Measurements from ENCODE around the gene PRKAG2.

PRKAG2 gene

DNA sequence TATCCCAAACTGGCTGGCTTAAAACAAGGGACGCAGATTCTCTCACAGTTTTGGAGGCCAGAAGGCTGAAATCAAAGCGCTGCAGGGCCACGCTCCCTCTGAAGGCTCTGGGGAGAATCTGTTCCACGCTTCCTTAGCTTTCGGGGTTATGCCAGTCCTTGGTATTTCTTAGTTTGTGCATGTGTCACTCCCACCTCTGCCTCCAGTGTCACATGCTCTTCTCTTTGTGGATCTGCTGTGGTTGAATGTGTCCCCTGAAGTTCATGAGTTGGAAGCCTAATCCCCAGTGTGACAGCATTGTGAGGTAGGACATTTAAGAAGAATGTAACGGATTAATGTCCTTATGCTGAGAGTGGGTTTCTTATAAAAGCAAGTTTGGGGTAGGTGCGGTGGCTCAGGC lies 327.8 kb downstream of the PRKAG2 start:
- H3K4me3 ChIP-seq (replicated peaks; ENCODE audit: low read depth, low read length): no peak overlapping the region
- H3K27me3 ChIP-seq (replicated peaks; ENCODE audit: control insufficient read depth, insufficient read depth, low read length): no peaks in the 10 kb centered on the region
- TF ChIP-seq, protein P1, sequence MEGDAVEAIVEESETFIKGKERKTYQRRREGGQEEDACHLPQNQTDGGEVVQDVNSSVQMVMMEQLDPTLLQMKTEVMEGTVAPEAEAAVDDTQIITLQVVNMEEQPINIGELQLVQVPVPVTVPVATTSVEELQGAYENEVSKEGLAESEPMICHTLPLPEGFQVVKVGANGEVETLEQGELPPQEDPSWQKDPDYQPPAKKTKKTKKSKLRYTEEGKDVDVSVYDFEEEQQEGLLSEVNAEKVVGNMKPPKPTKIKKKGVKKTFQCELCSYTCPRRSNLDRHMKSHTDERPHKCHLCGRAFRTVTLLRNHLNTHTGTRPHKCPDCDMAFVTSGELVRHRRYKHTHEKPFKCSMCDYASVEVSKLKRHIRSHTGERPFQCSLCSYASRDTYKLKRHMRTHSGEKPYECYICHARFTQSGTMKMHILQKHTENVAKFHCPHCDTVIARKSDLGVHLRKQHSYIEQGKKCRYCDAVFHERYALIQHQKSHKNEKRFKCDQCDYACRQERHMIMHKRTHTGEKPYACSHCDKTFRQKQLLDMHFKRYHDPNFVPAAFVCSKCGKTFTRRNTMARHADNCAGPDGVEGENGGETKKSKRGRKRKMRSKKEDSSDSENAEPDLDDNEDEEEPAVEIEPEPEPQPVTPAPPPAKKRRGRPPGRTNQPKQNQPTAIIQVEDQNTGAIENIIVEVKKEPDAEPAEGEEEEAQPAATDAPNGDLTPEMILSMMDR (IDR thresholded peaks at IDR 0.05; ENCODE audit: insufficient read depth, low read length, poor library complexity, severe bottlenecking): no peak

DNA sequence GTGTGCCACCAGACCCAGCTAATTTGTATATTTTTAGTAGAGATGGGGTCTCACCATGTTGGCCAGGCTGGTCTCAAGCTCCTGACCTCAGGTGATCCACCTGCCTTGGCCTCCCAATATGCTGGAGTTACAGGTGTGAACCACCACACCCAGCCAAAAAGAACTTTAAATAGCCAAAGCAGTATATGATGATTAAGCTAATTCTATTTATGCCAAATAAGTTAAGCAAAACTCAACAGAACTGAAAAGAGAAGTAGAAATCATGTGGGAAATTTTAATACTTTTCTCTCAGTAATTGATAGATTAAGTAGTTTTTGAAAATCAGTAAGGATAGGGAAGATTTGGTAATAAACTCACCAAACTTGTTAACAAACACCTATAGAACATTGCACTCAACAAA lies 332.7 kb downstream of the PRKAG2 start:
- Histone ChIP-seq H3K4me3 (replicated peaks; ENCODE audit: low read depth, low read length) (no peak overlapping the region), H3K27me3 (replicated peaks; ENCODE audit: control insufficient read depth, insufficient read depth, low read length) (no peaks in the 10 kb centered on the region), H3K36me3 (ENCODE audit: control insufficient read depth, insufficient read depth, low read length) (no peaks in the 10 kb centered on the region)
- DNase-seq (ENCODE audit: extremely low read depth, insufficient read length): no peak
- TF ChIP-seq, protein P1 (IDR thresholded peaks at IDR 0.05; ENCODE audit: insufficient read depth, low read length, poor library complexity, severe bottlenecking): no peak

More for the DNA sequence above, 327.8 kb downstream of the PRKAG2 start:
- H3K36me3 ChIP-seq (ENCODE audit: control insufficient read depth, insufficient read depth, low read length): no peaks in the 10 kb centered on the region
- DNase-seq (ENCODE audit: extremely low read depth, insufficient read length): no peak

DNA sequence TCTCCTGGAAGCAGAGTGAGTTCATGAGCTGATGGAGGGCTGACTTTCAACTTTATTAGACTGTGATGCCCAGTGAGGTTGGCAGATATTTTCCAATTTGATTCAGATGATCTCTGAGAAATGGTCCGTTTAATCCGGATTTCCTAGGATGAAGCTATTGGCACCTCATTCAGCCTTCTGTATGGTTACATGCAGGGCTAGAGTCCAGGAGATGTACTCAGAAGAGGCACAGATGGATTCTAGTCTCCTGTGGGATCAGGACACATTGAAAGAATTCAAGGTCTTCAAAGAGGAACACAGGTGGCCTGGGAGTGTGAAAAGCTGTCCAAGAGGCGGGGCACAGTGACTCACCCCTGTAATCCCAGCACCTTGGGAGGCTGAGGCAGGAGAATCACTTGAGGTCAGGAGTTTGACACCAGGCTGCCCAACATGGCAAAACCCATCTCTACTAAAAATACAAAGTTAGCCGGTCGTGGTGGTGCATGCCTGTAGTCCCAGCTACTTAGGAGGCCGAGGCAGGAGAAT lies 334.2 kb downstream of the PRKAG2 start:
- TF ChIP-seq, protein P1 (IDR thresholded peaks at IDR 0.05; ENCODE audit: insufficient read depth, low read length, poor library complexity, severe bottlenecking): no peak
- no peak for DNase-seq (ENCODE audit: extremely low read depth, insufficient read length)
- Histone ChIP-seq H3K27me3 (replicated peaks; ENCODE audit: control insufficient read depth, insufficient read depth, low read length) (no peaks in the 10 kb centered on the region), H3K36me3 (ENCODE audit: control insufficient read depth, insufficient read depth, low read length) (no peaks in the 10 kb centered on the region), H3K4me3 (replicated peaks; ENCODE audit: low read depth, low read length) (no peak overlapping the region)

DNA sequence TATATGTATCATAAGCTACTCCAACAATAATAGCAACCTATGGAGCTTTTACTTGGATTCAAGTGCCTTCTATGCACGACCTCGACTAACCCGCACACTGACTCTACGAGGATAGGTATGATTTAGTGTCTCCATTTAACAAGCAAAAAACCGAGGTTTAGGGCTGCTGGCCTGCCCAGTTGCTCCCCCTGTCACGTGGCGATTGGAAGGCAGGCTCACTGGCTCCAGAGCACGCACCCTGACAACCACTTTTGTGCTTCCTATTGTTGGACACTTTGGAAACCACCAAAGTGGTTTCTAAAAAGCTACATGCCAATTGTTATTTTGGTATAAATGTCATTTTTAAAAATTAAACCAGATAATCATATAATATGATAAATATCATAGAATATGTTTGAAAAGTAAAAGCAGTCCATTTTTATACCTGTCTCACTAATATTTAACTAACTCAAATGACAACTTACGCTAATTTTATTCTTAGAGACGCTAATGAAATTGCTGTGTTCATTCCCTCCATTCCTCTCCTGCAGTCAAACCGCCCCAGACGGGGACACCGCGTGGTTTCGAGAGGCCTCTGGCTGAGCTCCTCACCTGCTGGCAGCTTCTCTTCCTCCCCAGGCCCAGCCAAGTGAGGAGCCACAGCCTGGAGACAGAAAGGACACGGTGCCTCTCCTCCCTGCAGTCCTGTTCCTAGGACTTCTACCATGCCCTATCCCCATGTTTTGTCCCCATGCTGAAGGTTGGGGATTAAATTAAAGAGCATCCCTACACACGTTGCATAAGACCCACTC lies 335.0 kb downstream of the PRKAG2 start:
- TF ChIP-seq, protein P1 (IDR thresholded peaks at IDR 0.05; ENCODE audit: insufficient read depth, low read length, poor library complexity, severe bottlenecking): no peak
- Histone ChIP-seq H3K27me3 (replicated peaks; ENCODE audit: control insufficient read depth, insufficient read depth, low read length) (no peaks in the 10 kb centered on the region), H3K36me3 (ENCODE audit: control insufficient read depth, insufficient read depth, low read length) (no peaks in the 10 kb centered on the region), H3K4me3 (replicated peaks; ENCODE audit: low read depth, low read length) (no peak overlapping the region)
- no peak for DNase-seq (ENCODE audit: extremely low read depth, insufficient read length)

DNA sequence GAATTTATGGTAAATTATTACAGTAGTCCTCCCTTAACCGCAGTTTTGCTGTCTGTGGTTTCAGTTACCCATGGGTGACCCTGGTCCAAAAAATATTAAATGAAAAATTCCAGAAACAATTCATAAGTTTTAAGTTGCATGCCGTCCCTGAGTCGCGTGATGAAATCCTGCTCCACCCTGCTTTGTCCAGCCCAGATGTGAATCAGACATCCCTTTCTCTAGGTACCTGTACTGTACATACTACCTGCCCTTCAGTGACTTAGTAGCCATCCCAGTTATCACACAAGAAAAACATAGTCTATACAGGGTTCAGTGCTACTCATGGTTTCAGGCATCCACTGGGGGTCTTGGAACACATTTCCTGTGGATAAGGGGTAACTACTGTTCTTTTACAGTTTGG lies 336.8 kb downstream of the PRKAG2 start:
- DNase-seq (ENCODE audit: extremely low read depth, insufficient read length): no peak
- H3K27me3 ChIP-seq (replicated peaks; ENCODE audit: control insufficient read depth, insufficient read depth, low read length): no peaks in the 10 kb centered on the region
- TF ChIP-seq, protein P1 (IDR thresholded peaks at IDR 0.05; ENCODE audit: insufficient read depth, low read length, poor library complexity, severe bottlenecking): no peak
- H3K36me3 ChIP-seq (ENCODE audit: control insufficient read depth, insufficient read depth, low read length): no peaks in the 10 kb centered on the region
- H3K4me3 ChIP-seq (replicated peaks; ENCODE audit: low read depth, low read length): no peak overlapping the region
